T-helper 1 cell treated with Interleukin-12 subunit alpha and Interleukin-12 subunit beta and Interleukin-4 antibody, amounts not matched to agents 30 ng/mL and 1 ng/mL, for 36 hours (primary cell): Measurements from ENCODE around the gene ELL3. TPM values are rescaled to one million over a fixed set of nuclear protein-coding genes. Genes with fewer than 3 reads are reported as not detected.

ENCODE experiments used
- intact Hi-C: fragments of 100-400 bp; cut with micrococcal nuclease; formaldehyde crosslinking; loops from one replicate; pipeline ENCODE4 v1.15.1; 2024
- total RNA-seq: library from RNA; stranded (reverse); gene quantifications from 2 replicates; pipeline ENCODE4 v1.2.3, GENCODE V29; 2022

The ELL3 gene
- total RNA-seq, 1 donor from 2014 or later: 0.34 TPM

DNA sequence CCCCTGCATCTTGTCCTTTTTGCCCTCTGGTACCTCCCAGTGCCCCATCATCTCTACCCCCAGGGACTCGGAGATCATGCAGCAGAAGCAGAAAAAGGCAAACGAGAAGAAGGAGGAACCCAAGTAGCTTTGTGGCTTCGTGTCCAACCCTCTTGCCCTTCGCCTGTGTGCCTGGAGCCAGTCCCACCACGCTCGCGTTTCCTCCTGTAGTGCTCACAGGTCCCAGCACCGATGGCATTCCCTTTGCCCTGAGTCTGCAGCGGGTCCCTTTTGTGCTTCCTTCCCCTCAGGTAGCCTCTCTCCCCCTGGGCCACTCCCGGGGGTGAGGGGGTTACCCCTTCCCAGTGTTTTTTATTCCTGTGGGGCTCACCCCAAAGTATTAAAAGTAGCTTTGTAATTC is 16.9 kb upstream of the ELL3 start:
- intact Hi-C loops: loop anchor here (2.0 to 10.0 kb wide), 3 partner anchors 301 to 1519 kb away; partner anchors contain the start of genes CTDSPL2, GANC, TMEM87A and TP53BP1

DNA sequence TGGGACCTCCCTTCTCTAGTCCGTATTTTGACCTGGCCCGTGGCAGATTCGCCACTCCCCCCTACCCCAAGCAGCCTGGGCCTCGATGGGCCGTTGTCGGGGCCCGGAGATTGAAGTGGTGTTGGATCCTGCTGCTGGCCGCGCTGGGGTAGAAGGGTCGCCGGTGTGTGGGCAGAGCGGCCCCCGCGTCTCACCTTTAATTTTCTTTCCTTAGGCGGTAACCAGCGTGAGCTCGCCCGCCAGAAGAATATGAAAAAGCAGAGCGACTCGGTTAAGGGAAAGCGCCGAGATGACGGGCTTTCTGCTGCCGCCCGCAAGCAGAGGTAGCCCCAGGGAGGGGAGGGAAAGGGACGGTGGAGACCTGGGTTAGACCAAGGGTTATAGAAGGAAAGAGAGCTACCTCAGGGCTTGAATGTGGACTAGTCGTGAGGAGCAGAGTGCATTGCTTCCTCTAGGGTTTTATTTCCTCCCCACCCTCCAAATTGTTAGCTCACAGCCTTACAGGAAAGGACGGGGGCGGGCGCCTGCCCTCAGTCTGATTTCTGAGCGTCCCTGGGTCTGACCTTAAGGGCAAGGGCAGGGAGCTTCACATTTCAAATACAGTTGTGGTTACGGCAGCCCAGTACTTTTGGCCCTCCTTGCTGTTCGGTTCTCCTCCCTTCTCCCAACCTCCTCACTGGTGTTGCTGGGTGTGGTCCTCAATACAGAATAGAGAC is 16.2 kb upstream of the ELL3 start:
- intact Hi-C loops: loop anchor here (1.0 to 10.0 kb wide), 7 partner anchors 7 to 1518 kb away; partner anchors contain the start of genes CTDSPL2, GANC, GOLM2 and HYPK

DNA sequence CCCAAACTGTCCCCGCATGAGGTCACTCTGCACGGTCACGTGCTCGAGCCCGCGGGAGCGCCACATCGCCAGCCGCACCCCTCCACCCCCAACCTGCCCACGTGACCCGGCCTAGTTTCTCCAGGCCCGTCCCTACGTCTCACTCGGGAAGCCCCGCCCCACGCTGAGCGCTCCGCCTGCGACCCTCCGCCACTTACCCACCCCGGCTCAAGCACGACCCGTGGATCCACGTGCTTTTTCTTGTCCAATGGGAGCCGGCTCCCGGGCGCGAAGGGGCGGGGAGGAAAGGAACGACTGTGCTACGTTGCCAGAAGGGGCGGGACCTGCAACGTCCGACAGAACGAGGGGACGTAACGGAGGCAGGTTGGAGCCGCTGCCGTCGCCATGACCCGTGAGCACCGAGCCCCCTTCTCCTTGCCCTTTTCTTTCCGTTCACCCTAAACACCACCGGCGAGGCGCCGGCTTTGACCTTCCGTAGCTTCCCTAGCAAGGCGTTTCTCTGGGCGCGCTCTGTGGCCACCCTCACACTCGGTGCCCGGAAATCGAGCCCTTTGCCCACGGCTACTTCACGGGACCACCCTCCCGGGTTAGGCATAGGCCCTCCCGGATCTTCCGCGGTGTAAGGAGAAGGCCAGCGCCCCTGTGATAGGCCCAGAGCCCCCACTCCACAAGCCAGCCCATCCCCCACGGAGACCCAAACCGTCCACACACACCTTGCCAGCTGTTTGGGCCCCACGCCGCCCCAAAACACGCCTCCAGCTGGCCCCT is 15.4 kb upstream of the ELL3 start, which contains the start of gene SERF2:
SERF2 (plus strand) TSS at position 328 of the 768 bp plus-strand sequence; CDS start at position 385, 57 bp downstream.
- intact Hi-C loops: loop anchor here (1.0 to 10.0 kb wide), 8 partner anchors 8 to 1517 kb away; partner anchors contain the start of genes CTDSPL2, GANC, GOLM2 and HYPK

DNA sequence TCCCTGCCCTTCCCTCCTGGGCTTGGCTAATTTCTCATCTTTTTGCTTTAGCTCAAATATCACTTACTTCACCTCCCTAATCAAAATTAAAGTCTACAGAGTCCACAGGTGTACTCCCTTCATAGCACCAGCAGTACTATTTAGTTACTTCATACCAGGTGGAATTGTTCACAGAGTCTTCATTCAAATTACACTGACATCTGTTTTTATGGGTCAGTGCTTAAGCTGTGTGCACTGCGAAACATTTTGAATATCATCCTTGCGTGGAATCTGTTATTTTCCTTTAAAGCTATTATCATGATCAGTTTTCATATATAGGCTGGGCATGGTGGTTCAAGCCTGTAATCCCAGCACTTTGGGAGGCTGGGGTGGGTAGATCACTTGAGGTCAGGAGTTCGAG is 12.6 kb upstream of the ELL3 start:
- intact Hi-C loops: no loop called here

DNA sequence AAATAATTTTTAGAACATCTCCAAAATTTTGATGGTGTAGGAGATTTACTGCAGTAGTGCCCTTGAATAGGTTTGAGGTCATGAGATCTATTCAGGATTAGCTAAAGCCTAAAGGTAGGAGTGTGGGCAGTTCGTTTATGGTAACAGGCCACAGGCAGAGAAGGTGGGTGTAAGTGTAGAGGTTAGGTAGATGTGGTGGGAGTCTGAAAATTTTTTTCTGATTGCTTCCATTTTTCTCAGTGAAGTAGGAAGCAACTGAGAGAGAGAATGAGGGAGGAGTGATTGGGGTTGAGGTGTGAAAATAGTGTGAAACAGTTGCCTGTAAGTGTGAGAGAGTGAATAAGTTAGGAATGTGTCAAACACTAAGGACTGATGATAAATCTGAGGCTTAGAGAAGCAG is 2.2 kb upstream of the ELL3 start:
- intact Hi-C loops: no loop called here

DNA sequence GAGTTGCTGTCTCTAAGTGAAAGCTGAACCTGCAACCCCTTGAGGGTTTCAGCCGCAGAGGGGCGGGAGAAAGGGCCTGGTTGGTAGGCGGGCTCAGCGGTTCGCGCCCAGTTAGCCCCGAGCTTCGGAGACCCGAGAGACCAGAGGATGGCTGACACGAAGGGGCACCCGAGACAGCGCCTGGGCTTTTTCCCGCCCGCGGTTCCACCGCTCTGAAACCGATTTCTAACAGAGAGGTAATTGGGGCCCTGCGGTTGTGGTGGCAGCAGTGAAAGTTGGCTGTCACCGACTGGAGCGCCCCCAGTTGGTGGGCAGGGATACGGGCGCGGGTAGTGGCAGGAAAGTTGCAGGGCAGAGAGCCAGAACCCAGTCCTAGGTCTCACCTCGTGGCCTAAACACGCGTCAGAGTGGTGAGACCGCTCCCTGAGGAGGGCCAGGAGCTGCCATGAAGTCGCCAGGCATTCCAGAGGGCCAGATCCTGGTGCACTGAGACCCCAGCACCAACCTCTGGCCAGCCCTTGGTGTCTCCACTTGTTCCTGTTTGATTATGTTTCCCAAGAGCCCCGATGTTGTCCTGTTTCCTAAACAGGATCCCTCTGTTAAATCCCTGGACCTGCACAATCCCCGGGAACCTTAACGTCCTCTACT is 625 bp upstream of the ELL3 start:
- intact Hi-C loops: loop anchor here (1.0 kb wide), 7 partner anchors 8 to 51 kb away; partner anchors contain the start of genes HYPK, MFAP1, PDIA3 and SERINC4

DNA sequence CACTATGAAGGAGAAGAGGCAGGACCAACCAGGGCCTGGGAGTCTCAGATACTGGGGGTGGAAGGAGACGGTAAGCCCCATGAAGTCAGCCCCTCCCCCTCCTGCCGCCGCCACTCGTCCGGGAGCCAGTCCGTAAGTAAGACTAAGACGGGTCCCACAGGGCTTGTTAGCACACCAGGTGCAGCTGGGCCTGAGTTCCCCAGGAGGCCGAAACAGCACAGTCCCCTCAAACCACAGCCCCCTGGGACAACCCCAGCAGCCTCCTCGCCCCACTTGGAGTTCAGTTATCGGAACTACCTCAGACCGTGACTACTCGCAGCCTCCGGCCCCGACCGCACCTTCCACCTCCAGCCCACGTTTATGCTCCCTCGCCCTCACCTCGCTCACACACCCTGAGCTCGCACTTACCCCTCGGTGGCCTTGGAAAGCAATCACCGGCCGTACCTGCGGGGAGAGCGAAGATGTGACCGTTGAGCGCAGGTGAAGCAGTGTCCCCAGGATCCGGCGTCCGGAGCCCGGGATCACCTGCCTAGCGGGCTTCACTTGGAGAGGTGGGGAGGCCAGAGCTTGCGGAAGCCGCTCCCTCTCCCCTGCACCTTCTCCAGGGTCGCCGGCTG is 557 bp downstream of the ELL3 start:
- intact Hi-C loops: no loop called here

DNA sequence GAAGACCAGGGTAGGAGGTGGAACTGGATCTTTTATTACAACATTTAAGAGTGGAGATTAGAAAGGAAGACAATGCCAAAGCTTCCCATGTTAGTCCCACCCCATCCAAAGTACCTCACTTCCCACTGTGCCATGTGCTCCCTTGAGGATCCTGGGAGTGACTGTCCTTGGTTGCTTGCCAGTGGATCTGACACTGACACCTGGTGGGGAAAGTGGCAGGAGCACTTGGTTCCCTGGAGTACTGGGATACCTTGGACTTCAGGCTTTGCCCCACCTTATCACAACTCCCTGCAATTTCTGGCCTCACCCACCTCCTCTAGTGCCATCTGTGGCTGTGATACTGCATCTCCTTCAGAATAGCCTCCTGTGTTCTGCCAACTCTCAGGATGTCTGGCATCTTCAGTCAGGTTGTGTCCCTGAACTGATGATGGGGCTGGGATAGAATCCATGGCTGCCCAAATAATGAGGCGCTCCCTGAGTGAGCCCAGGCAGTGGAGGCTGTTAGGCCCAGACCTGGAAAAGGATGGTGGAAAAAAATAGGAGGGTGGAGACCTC is 1.3 kb downstream of the ELL3 start:
- intact Hi-C loops: no loop called here

DNA sequence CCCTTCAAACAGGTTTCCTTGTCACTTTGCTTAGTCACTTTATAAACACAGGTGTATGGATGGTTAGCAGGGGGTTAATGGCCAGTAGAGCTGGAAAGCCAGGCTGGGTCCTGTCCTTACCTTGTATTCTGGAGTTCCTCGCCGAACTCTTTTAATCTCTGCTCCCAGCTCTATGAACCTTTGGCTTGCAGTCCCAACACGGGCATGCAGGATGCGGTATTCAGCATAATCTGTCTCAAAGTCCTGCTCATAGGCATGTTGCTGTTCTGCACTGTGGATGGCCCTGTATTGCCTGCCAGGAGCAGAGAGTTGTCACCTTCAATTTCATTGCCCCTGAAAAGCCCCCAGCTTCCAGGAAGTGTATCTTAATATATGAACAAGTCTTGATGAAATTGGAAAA is 2.7 kb downstream of the ELL3 start:
- intact Hi-C loops: no loop called here

DNA sequence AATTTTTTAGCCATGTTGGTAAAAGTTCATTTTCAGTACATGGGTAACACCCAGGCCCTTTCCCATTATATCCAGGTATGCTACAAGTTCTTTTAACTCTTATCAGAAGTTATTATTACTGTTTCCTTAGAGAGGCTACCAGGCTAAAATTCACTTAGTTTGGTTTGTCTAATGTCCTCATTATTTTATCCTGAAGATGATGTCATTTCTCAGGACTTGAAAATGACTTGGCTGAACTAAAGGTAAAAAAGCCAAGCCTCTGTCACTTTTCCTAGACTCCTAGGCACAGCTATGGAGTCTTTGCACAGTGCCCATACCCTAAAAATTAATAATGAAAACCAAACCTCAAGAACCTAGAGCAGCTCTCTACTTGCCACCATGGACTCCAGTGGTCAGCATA is 4.1 kb downstream of the ELL3 start:
- intact Hi-C loops: no loop called here

DNA sequence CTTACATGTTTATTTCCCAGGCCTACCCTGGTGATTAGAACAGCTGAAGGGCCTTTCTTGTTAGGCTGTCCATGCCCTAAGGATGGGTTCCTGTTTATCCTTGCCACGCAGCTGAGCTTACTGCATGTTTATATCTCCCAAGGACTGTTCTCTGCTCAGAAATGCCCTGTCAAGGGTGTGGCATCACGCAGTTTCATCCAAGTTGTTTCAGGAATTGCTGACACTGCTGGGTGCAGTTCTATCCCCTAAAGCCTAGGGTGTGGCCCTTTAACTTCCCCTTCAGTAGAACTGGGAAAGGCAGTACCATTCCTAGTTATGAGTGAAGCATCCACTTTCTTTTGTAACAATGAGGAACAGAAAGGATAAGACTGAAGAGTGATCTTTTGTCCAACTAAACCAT is 5.0 kb downstream of the ELL3 start:
- intact Hi-C loops: no loop called here

DNA sequence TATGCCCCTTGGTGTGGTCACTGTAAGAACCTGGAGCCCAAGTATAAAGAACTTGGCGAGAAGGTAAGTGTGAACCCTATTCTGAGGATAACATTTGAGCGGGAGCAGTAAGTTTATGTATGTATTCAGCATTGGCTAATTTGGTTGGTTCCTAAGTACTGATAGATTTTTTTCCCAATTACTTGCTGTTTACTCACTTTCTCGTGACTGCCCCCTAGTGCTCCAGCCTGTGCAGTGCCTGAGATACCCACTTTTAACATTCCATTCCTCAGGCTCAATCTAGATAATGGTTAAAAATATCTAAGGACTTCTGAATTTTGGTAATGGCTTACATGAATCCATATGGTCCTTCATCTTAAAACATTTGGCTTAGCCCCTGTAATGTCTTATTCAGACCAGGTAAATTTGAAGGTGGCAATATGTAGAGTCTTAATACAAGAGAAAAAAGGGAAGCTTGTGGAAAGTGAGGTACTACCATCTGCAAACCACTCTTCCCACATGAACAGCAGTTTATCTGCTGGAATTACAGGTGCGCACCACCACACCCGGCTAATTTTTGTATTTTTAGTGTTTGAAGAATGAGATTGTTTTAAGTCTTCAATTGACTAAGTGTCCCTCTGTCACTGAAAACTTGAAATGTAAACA is 7.1 kb downstream of the ELL3 start:
- intact Hi-C loops: loop anchor here (1.0 kb wide), 2 partner anchors 8 to 19 kb away; no protein-coding TSS in a partner anchor

DNA sequence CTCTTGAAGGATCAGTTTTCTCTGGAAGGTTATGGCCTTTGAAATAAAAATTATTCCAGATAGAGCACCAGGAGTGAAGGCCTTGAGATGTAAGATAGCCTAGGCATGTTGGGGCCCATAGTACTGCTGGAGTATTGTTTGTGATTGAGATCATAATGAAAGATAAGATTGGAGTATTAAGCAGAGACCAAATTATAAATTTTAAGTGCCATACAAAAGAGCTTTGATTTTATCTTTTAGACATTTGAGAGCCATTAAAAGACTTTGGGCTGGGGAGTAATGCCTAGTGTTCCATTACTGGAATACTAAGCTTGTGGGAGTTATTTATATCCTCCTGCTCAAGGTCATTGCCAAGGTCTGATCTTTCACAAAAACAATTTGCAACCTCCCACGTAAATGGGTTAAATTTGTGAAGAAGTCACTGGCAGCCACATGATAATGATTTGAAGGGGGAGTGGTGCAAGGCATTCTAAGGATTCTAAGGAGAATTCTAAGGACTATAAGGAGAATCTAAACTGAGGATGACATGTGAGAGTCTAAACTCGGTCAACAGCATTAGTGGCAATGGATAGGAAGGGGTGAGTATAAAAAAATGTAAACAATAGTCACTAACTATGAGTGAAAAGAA is 12.8 kb downstream of the ELL3 start:
- intact Hi-C loops: no loop called here

DNA sequence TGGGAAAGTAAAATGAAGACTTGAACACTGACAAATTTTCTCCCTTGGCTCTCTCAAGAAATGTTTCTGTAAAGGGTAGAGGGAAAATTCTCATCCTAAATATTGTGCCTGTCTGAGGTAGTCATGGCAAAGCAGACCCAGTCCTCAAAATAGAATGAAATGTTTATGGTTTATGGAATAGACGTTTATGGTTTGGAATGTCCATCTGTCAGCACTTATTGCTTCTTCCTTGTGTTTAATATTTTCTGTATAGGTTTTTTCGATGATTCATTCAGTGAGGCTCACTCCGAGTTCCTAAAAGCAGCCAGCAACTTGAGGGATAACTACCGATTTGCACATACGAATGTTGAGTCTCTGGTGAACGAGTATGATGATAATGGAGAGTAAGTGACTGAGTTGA is 13.9 kb downstream of the ELL3 start:
- intact Hi-C loops: no loop called here

DNA sequence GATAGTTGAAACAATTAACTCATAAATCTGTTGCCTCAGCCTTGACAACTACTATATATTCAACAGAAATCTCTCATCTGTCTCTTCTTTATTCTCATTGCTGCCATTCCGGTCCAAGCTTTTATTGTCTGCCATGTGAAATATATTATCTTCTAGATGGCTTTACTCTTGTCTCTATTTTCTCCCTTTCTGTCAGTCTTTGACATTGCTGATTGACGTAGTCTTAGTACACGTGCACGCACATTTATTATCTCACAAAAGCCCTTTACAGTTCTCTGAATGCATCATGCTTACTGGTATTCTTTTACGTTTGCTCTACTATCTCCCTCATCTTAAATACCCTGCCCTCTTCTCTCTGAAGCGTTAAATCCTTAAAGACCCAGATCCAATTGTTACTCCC is 24.9 kb downstream of the ELL3 start:
- intact Hi-C loops: loop anchor here (2.0 kb wide), 1 partner anchor 49 kb away; the partner anchor contains the start of genes HYPK and SERINC4

DNA sequence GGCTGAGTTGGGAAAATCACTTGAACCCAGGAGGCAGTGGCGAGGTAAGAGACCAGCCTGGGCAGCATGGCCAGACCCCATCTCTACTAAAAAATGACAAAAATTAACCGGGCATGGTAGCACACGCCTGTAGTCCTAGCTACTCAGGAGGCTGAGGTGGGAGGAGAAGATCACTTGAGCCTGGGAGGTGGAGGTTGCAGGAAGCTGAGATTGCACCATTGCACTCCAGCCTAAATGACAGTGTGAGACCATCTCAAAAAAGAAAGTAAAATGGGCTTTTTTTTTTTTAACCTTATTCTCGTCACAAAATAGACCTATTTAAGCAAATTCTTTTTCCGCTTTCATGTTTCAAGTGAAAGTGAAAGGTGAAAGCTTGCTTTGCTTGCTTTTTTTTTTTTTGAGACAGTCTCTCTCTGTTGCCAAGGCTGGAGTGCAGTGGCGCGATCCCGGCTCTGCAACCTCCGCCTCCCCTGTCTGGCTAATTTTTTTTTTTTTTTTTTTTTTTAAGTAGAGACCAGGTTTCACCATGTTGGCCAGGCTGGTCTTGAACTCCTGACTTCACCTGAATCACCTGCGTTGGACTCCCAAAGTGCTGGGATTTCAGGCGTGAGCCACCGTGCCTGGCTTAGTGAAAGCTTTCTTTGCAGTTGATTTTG is 26.9 kb downstream of the ELL3 start:
- intact Hi-C loops: loop anchor here (1.0 to 10.0 kb wide), 13 partner anchors 19 to 1255 kb away; partner anchors contain the start of genes CCNDBP1, CTDSPL2, EIF3J and HYPK

DNA sequence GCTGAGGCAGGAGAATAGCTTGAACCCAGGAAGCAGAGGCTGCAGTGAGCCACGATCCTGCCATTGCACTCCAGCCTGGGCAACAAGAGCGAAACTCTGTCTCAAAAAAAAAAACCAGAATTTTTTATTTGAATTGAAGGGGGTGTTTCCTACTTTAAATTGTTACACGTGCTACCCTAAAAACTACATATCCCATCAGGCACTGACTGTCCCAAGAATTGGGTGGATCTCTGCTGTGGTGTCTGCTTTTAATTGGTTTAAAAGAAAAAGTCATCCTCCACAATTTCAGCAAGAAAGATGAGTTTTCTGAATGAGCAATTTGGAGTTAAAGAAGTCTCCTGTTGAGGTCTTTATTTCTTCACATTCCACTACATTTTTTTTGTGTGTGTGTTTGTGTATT is 28.4 kb downstream of the ELL3 start:
- intact Hi-C loops: loop anchor here (5.0 to 10.0 kb wide), 8 partner anchors 306 to 1254 kb away; partner anchors contain the start of genes CCNDBP1, CTDSPL2, EIF3J and LCMT2

DNA sequence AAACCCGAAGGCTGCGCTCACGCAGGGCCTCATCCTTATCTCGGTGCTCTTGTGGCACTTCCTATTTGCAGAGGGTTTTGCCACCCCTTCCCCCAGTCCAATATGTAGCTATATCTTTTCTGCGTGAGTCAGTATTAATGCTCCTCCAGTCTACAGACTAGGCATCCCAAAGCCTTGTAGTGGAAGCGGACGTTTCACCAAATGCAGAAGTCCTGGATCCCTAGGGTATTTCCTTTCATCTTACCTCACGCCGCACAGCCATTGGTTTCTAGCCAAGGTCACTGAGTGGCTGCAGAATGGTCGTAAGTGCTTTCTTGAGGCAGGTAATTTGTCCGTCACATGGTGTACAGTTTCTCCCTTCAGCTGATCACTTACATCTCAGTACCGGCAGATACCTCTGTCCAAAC is 29.9 kb downstream of the ELL3 start:
- intact Hi-C loops: loop anchor here (1.0 to 10.0 kb wide), 10 partner anchors 30 to 1252 kb away; partner anchors contain the start of genes CCNDBP1, CTDSPL2, EIF3J and LCMT2
